ENCODE results near the gene DUSP18.
"Not testable (repeated sequence)": the region's sequence is repeated elsewhere in the genome, so short reads cannot be mapped to it uniquely, and the experiment has no call there.

Gene DUSP18

DNA sequence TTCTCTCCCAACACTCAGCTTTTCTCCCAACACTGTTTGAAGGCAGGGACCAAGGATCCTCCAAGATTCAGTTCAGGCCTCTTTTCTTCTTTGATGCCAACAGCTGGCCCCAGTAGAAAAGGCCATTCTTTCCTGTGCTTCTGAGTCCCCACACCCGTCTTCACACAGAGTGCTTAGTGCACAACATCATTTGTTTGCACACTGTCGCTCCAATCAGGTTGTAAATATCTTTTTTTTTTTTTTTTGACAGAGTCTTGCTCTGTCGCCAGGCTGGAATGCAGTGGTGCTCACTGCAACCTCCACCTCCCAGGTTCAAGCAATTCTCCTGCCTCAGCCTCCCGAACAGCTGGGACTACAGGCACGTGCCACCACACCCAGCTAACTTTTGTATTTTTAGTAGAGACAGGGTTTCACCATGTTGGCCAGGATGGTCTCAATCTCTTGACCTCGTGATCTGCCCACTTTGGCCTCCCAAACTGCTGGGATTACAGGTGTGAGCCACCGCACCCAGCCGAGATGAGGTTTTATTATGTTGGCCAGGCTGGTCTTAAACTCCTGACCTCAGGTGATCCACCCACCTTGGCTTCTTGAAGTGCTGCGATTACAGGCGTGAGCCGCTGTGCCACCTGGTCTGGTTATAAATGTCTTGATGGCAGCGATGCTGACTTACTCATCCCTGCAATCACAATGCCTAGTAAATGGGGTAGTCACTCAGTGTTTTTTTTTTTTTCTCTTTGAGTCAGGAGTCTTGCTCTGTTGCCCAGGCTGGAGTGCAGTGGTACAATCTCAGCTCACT, 12.4 kb upstream of the DUSP18 start:
- DNase-seq (ENCODE audit: low spot score), result not testable (repeated sequence)

- not testable (repeated sequence) for DNase-seq (ENCODE audit: low spot score)
These were observed 8.9 kb upstream of the DUSP18 start for GRCh38 chr22:30676565-30676964.

DNA sequence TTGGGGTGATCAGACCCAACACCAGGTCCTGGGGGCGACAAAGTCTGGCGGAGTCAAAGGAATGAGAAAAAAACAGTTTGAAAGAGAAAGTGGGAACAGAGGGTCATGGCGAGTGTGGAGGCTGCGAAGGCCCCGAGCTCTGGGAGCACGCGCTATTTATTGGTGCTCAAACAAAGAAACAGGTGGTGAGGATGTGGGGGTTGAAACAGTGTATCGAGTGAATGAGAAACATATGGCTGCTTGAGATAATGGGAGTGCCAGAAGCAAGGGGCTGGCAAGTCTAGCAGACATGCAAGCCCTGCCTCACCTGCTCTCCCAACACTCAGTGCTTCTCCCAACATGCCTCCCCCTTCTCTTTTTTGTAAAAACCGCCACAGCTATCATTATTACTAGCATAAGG, 7.8 kb upstream of the DUSP18 start:
- no peak for DNase-seq (ENCODE audit: low spot score)

- no peak for DNase-seq (ENCODE audit: low spot score)
These were observed 6.8 kb upstream of the DUSP18 start for GRCh38 chr22:30674482-30674881.

DNA sequence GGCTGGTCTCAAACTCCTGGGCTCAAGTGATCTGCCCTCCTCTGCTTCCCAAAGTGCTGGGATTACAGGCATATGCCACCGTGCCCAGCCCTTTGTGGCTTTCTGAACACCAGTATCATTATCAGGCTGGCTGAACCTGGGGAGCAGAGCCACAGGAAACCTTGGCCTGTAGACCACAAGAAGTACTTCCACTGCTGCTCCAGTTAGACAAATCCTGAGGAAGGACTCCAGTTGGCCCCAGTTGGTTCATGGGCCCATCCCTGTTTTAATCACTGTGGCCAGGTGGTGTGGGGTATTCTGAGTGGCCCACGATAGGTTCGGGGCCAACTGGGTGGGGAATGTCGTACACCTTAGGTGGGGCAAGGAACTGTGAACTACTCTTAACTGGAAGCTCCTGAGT, 5.5 kb upstream of the DUSP18 start:
- no peak for DNase-seq (ENCODE audit: low spot score)

DNA sequence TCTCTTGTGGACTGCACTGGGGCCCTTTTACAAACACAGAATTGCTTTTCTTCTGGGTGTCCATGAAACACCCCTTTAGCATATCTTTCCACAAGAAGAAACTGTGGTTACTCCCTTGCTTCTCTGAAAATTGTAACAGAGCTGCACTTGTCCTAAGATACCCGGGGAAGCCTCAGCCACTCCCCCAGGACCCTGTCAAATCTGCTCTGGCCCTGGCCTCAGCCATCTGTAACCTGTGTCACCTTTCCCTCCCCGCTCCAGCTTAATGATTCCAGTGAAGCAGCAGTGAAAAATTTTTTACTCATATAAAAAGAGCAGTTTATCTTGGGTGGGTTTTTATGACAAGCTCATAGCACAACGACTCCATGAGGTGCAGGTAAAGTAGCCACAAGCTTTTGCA, 3.4 kb upstream of the DUSP18 start:
- no peak for DNase-seq (ENCODE audit: low spot score)

DNA sequence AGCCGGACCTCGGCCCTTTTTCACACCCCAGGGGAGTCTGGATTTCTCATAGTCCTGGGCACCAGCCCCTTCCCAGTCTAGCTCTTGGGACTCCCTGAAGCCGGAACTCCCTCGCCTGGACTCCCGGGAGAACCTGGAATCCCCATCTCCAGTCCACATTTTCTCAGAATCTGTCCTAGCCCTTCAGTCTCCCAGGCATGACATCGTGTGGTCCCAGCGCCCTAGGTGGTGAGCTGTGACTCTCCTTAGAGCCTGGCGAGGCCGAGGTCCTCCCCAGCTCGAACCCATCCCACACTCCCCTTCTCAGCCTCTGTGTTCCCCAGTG, 673 bp upstream of the DUSP18 start:
- no peak for DNase-seq (ENCODE audit: low spot score)

DNA sequence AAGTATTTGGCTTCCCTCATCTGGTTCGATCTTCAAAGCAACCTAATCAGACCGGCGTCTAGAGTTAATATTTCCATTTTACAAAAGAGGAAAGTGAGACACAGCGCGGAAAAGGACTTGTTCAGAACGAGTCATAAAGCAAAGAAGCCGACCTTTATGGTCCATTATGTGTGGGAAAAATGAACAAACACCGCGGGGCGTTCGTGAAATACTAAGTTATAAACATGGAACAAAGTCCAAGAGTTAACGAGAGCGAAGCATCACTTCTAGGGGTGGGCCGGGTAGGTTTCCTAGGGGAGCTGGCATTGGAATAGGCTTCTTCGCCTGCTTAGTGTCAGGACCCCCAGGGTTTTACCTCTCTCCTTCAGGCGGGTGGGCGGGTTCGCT, 575 bp downstream of the DUSP18 start:
- DNase-seq (ENCODE audit: low spot score), result peak; percentile 20

- no peak for DNase-seq (ENCODE audit: low spot score)
These were observed 1.9 kb downstream of the DUSP18 start for GRCh38 chr22:30665786-30666185.

GRCh38 chr22:30665266-30665665, 2.4 kb downstream of the DUSP18 start:
- no peak for DNase-seq (ENCODE audit: low spot score)

DNA sequence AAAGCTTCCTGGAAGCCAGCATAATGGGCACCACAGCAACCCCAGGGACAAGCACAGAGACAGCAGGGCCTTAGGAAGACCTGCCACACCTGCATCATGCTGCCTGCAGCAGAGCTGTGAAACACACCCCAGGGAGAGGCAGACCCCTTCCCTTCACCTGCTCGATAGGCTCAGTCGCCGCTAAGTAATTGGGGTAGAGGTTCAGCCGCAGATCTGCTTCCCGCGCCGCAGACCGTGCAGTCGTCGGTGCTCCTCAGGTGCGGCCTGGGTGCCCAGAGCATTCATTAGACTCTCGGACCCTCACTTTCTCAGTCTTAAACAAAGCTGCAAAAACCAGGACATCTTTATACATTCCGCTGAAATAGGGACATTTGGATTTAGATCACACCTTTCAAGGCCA, 2.9 kb downstream of the DUSP18 start:
- DNase-seq (ENCODE audit: low spot score), result no peak

DNA sequence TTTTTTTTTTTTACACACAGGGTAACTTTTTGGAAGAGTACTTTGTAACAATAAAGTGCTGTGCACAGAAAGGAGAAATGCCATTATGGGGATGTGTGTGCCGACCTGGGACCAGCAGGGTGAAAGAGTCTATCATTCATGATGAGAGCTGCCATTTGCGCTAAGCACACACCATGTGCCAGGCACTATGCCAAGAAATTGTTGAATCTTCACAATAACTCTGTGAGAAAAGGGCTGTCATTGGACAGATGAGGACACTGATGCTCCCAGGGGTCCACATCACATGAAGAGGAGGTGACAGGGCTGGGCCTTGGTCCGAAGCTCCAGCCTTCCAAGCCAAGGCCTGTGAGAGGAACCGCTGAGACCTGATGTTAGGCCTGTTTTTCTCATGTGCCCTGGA, 5.6 kb downstream of the DUSP18 start:
- DNase-seq (ENCODE audit: low spot score), result no peak

DNA sequence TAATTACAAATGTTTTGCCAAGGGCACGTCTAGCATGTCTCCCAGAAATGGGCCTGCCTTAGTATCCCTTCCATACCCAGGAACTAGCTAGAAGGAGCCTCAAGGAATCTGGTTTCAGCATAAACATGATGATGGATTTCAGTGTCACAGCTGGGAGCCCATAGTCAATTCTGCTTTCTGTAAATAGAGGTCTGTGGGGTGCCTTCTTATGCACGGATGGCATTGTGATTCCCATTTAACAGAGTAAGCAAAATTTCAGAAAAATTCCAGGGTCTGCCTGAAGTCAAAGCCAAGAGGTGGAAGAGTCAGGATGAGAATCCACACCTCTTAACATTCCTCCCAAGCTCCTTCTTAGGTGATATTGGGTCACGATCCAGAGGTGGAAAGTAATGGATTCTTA, 12.1 kb downstream of the DUSP18 start:
- DNase-seq (ENCODE audit: low spot score), result no peak

DNA sequence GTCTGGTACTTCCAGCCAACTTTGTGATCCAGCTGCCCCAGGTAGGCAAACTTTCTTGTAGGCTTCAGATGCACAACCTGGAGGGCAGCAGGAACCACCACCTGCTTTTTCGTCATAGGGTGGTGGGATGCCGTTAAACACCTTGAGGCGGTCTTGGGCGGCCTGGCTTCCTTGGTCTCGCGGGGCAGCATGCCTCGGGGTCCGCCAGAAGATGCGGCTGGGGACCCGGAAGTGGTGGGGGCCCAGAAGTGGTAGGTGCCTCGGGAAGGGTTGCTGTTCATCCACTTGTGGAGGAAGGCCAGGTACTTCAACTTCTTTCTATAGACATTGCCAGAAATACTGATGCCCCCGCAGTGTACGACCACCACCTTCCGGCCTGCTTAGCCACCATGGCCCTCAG, 13.3 kb downstream of the DUSP18 start:
- no peak for DNase-seq (ENCODE audit: low spot score)

GRCh38 chr22:30652852-30653251, 14.8 kb downstream of the DUSP18 start:
- no peak for DNase-seq (ENCODE audit: low spot score)

DNA sequence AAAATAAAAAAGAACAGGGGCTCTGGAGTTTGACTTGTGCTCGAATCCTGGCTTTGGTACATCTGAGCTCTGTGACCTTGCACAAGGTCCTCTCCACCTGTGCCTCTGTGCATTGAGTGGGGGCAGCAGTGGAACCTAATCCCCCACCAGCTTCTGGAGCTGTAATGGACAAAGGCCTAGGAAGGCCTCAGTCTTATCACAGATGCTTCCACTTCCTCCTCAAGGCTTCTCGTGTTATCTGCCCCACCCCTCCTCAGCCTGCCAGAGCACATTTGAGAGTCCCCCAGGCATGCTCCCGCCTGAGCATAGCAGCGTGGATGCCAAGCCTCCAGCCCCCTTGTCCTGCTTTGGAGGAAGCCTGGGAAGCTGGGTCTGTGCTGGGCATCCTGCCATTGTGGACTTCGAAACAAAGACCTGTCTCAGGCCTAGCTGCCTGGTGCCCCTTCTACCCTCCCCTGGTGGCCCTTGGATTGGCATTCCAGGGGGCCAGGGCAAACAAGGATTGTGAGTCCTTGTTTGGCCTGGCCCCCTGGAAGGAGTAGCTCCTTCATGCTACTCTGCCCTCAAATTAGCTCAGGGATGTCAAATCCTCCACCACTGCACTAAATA, 17.1 kb downstream of the DUSP18 start:
- no peak for DNase-seq (ENCODE audit: low spot score)

- peak; percentile 78 for DNase-seq (ENCODE audit: low spot score)
These were observed 18.2 kb downstream of the DUSP18 start for GRCh38 chr22:30649430-30650007.

DNA sequence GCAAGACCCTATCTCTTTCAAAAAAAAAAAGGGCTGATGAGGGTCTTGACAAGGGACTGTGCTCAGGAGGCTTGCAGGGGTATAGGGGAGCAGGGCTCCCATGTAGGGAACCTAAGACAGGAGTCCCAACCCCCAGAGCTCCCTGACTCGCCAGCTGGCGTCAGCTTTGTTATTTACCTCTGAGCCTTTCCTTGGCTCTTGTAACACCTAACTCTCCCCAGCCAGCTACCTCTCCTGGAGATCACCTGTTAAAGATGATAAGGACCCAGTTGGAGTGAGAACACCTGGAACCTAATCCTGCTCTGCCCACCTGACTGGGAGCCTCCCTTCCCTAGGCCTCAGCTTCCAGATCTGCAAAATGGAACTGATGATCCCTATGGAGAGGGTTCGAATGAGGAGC, 18.9 kb downstream of the DUSP18 start:
- DNase-seq (ENCODE audit: low spot score), result no peak

DNA sequence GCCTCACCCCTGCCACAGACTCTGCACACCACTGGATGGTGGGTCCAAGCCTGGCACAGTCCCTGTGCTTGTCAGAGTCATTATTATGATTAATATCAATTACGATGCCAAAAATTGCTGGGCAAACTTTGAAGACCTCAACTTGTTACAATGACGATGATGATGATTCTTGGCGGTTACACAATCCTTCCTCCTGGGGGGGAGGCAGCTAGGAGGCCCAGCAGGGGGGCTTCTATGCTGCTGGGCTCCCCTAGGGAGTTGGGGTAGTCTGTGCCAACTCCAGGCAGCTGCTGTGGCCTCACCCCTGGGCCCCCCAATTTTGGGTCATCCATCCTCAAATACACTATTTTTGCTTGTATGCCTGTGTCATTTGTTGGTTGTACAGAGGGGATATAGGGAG, 20.1 kb downstream of the DUSP18 start:
- no peak for DNase-seq (ENCODE audit: low spot score)

DNA sequence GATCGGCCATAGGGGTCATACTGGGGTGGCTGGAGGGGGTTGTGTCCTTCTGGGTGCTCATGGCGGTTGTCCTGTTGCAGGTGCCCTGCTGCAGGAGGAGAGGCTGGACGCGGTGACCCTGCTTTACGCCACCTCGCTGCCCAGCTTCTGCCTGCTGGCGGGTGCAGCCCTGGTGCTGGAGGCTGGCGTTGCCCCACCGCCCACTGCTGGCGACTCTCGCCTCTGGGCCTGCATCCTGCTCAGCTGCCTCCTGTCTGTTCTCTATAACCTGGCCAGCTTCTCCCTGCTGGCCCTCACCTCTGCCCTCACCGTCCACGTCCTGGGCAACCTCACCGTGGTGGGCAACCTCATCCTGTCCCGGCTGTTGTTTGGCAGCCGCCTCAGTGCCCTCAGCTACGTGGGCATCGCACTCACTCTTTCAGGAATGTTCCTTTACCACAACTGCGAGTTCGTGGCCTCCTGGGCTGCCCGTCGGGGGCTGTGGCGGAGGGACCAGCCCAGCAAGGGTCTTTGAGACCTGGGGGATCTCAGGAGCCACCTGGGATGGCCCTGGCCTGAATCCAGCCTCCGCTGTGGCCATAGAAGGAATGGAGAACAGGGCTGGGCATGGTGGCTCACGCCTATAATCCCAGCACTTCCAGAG, 21.0 kb downstream of the DUSP18 start:
- DNase-seq (ENCODE audit: low spot score), result no peak

DNA sequence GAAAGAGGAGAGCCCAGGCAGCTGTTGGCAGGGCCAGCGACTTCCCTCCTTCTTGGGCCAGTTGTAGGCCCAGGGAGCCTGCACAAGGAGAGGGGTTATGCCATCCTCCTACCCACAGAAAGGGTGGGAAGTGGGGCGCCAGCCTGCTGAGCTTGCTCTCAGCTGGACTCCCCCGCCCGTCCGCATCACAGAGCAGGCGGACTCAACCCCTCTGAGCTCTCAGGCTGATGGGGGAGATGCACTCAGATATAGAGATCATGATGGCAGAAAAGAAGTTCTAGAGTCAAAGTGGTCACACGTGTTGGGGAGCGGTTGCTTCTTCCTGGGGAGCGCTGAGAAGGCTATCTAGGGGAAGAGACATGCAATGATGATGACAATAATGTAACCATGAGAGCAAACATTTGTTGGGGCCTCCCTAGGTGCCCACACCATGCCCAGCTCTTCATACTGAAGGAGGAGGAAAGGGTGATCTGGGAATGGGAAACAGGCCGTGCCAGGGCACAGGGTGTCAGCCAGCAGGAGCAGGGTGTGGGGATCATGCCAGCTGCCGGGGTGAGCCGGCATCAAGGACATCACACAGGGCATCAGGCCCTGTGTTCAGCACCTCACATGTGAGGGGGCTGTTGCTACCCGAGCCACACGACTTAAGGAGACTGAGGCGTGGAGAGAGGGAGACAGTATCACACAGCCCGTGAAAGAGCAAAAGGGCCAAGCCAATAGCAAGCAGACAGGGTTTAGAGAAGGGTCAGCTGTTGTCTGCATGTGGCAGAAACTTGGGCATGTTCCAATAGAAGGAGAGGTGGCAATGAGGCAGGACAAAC, 24.4 kb downstream of the DUSP18 start:
- DNase-seq (ENCODE audit: low spot score), result no peak

- DNase-seq (ENCODE audit: low spot score), result no peak
These were observed 26.7 kb downstream of the DUSP18 start for GRCh38 chr22:30640839-30641430.

Data from GM03348 (cell line).